ENCODE data around the gene ZNF638. TPM values are rescaled to one million over a fixed set of nuclear protein-coding genes. Genes with fewer than 3 reads are reported as not detected.

ZNF638 gene
- total and polyA plus RNA-seq, 2 of the 8 experiments (the other 6 are each of a cell fraction or from before 2014, with no cell fraction given): 45.3 to 143 TPM

GRCh38 chr2:71477231-71477691 lies 145.7 kb downstream of the ZNF638 start:
- no peak overlapping the region for H2AFZ ChIP-seq (ENCODE audit: low read length)
- no peak for DNase-seq (ENCODE audit: low read depth in 1 of 2, low spot score in 2 of 2)
- ChIA-PET POLR2A (ENCODE audit: partially characterized antibody) (no interaction called here), CTCF (ENCODE audit: partially characterized antibody) (interaction anchor here (1.4 to 4.9 kb wide), 2 partner anchors 16 to 33 kb away, joined by 7 to 25 read pairs; no protein-coding TSS in a partner anchor)
- no peak overlapping the region for H3K27ac ChIP-seq (ENCODE audit: low read depth, low read length)
- no peak overlapping the region for H3K14ac ChIP-seq (ENCODE audit: insufficient read length)
- H4K8ac ChIP-seq (ENCODE audit: extremely low read depth, insufficient read depth, low read length): no peak overlapping the region
- no peak for FAIRE-seq
- no peak overlapping the region for H3K4ac ChIP-seq (replicated peaks; ENCODE audit: insufficient read length, low read depth, low read length)
- TF ChIP-seq CEBPB (IDR thresholded peaks at IDR 0.05; ENCODE audit: low read depth, low read length) (0 out of 2 replicates have a peak, but pooled peaks have one; percentile 33), JUND (IDR thresholded peaks at IDR 0.05; ENCODE audit: low read length) (no peak), TAF1 (IDR thresholded peaks at IDR 0.05; ENCODE audit: low read depth, low read length) (no peak), CBX5 (IDR thresholded peaks at IDR 0.05; ENCODE audit: low read depth, low read length) (no peak), EZH2 (IDR thresholded peaks at IDR 0.05; ENCODE audit: low read depth, low read length, severe bottlenecking) (no peak), CHD2 (IDR thresholded peaks at IDR 0.05; ENCODE audit: low read length) (no peak), RBBP5 (IDR thresholded peaks at IDR 0.05; ENCODE audit: borderline replicate concordance, low read depth, low read length) (no peak)
- no peak overlapping the region for H3K18ac ChIP-seq (ENCODE audit: extremely low read depth, low read length)
- no peaks in the 10 kb centered on the region for H4K20me1 ChIP-seq (replicated peaks in 1 of 2; ENCODE audit: control insufficient read depth in 1 of 2, insufficient read depth in 2 of 2, low read length in 2 of 2)
- no peaks in the 10 kb centered on the region for H3K79me2 ChIP-seq (ENCODE audit: control insufficient read depth in 1 of 2, insufficient read depth in 2 of 2, low read length in 2 of 2)
- H4K5ac ChIP-seq (ENCODE audit: insufficient read length, low read depth, low read length): no peak overlapping the region
- no peak overlapping the region for H2BK12ac ChIP-seq (ENCODE audit: low read depth, low read length)
- H3K4me3 ChIP-seq (ENCODE audit: extremely low read depth in 1 of 4, insufficient read depth in 2 of 4, low read depth in 3 of 4, low read length in 4 of 4): no peak overlapping the region
- peaks cover 2 to 5% (median 4%) of the 10 kb centered on the region in 4 experiments; a peak in 5 of 7 replicates for H3K4me1 ChIP-seq (replicated peaks in 1 of 4; ENCODE audit: control insufficient read depth in 3 of 4, insufficient read depth in 4 of 4, low read length in 3 of 4)
- no peak overlapping the region for H2BK120ac ChIP-seq (replicated peaks; ENCODE audit: low read depth, low read length)
- no peak overlapping the region for H4K91ac ChIP-seq (replicated peaks; ENCODE audit: insufficient read length, low read length)
- H3K79me1 ChIP-seq (ENCODE audit: low read depth, low read length): no peaks in the 10 kb centered on the region
- H3K23me2 ChIP-seq (ENCODE audit: low read depth, low read length): no peaks in the 10 kb centered on the region
- H3K27me3 ChIP-seq (replicated peaks in 1 of 4; ENCODE audit: control insufficient read depth in 3 of 4, extremely low read depth in 1 of 4, insufficient read depth in 3 of 4, low read length in 3 of 4): no peaks in the 10 kb centered on the region; a peak in 1 of 7 replicates
- no peaks in the 10 kb centered on the region for H3K9me3 ChIP-seq (ENCODE audit: insufficient read depth in 2 of 2, low read depth in 1 of 2, low read length in 1 of 2)
- 87% methylated on average over 6 of the region's 6 CpGs; no CpG with 5 or more reads in 1 of the 2 experiments for WGBS, 2 experiments (ENCODE audit: extremely low coverage in 1 of 2, insufficient coverage in 1 of 2, insufficient read length in 1 of 2, insufficient replicate concordance in 2 of 2, low coverage in 1 of 2, low lambda C conversion rate in 2 of 2, missing lambda C conversion rate in 1 of 2)
- H3K56ac ChIP-seq (replicated peaks; ENCODE audit: insufficient read length, low read depth, low read length): no peak overlapping the region
- H2BK15ac ChIP-seq (ENCODE audit: low read length): no peak overlapping the region
- no peaks in the 10 kb centered on the region for H3K36me3 ChIP-seq (ENCODE audit: control insufficient read depth in 2 of 4, insufficient read depth in 4 of 4, low read length in 3 of 4)
- no peak overlapping the region for H3K9ac ChIP-seq (replicated peaks in 1 of 4; ENCODE audit: extremely low read depth in 1 of 4, low read depth in 3 of 4, low read length in 3 of 4)
- no peak overlapping the region for H3K23ac ChIP-seq (ENCODE audit: insufficient read length)
- H2BK20ac ChIP-seq (ENCODE audit: low read length): no peak overlapping the region
- H2BK5ac ChIP-seq (ENCODE audit: low read depth, low read length): no peak overlapping the region
- H2AK5ac ChIP-seq (ENCODE audit: low read depth, low read length): no peak overlapping the region
- H3K4me2 ChIP-seq (ENCODE audit: insufficient read depth in 1 of 2, low read depth in 2 of 2, low read length in 2 of 2): no peak overlapping the region

Data from H1 (cell line).